SK-N-SH (cell line): ENCODE measurements around the gene S1PR5. TPM values are rescaled to one million over a fixed set of nuclear protein-coding genes. Genes with fewer than 3 reads are reported as not detected.

Experiments used
- CTCF ChIA-PET: fragments of 300-600, 350-600 bp; formaldehyde crosslinking; extraction: SDS; loops from one replicate; lab custom pipeline; 2021; lab: Yijun Ruan, JAX
- POLR2A ChIA-PET: fragments of 350-600 bp; sonication (Branson Sonifier 250); formaldehyde crosslinking; extraction: SDS; loops from one replicate; lab custom pipeline; 2020; ENCODE audit warnings: antibody characterized with exemption, inconsistent platforms; lab: Yijun Ruan, JAX
- DNase-seq: peaks from one replicate; pipeline ENCODE4 v3.0.0; 2012
- H2AFZ ChIP-seq: fragments of 200-600 bp; sonication (generic); 2 replicates; pipeline ENCODE4 v1.8.1; 2016; ENCODE audit warnings: antibody characterized with exemption, mild to moderate bottlenecking, low read depth
- H3F3A ChIP-seq: fragments of 200-600 bp; sonication (generic); replicated peaks from 2 replicates; pipeline ENCODE3; 2016; ENCODE audit warnings: antibody characterized with exemption, mild to moderate bottlenecking; ENCODE audit not compliant: insufficient read depth
- H3K27ac ChIP-seq, 2 experiments: fragments of 200-500 bp in 1 of 2; fragments of 200-600 bp in 1 of 2; sonication (Bioruptor generic) in 1 of 2; sonication (generic), shearing (Covaris generic) in 1 of 2; 2 replicates each; pipeline versions ENCODE4 v1.5.1 to v1.6.1; 2014 to 2016; ENCODE audit warnings: low read depth in 2 of 2, inconsistent platforms in 1 of 2, low read length in 1 of 2, mild to moderate bottlenecking in 1 of 2, mixed read lengths in 1 of 2
- H3K27me3 ChIP-seq: fragments of 200-600 bp; sonication (generic), shearing (Covaris generic); 2 replicates; pipeline ENCODE4 v1.6.1; 2016; ENCODE audit warnings: mixed run types; ENCODE audit not compliant: insufficient read depth
- H3K36me3 ChIP-seq, 2 experiments: fragments of 200-500 bp in 1 of 2; fragments of 200-600 bp in 1 of 2; sonication (Bioruptor generic) in 1 of 2; sonication (generic) in 1 of 2; replicated peaks in 1 of 2; 2 replicates each; pipeline versions ENCODE3 to v1.5.1; 2014 to 2016; ENCODE audit warnings: low read length in 1 of 2, mild to moderate bottlenecking in 1 of 2; ENCODE audit not compliant: insufficient read depth in 2 of 2, control insufficient read depth in 1 of 2
- H3K4me1 ChIP-seq, 2 experiments: fragments of 200-500 bp in 1 of 2; fragments of 200-600 bp in 1 of 2; sonication (Bioruptor generic) in 1 of 2; sonication (generic), shearing (Covaris generic) in 1 of 2; 2 replicates each; pipeline versions ENCODE4 v1.5.1 to v1.6.1; 2014 to 2016; ENCODE audit warnings: low read depth in 1 of 2, low read length in 1 of 2, mixed run types in 1 of 2; ENCODE audit not compliant: insufficient read depth in 2 of 2, control insufficient read depth in 1 of 2
- H3K4me2 ChIP-seq: fragments of 200-600 bp; sonication (generic), shearing (Covaris generic); 2 replicates; pipeline ENCODE4 v1.6.1; 2017; ENCODE audit warnings: mixed run types
- H3K4me3 ChIP-seq, 2 experiments: fragments of 200-500 bp in 1 of 2; fragments of 200-600 bp in 1 of 2; sonication (Bioruptor generic) in 1 of 2; sonication (generic), shearing (Covaris generic) in 1 of 2; 2 replicates each; pipeline versions ENCODE4 v1.5.1 to v1.8.1; 2014 to 2016; ENCODE audit warnings: low read depth in 2 of 2, inconsistent platforms in 1 of 2, low read length in 1 of 2, mild to moderate bottlenecking in 1 of 2, mixed read lengths in 1 of 2, moderate library complexity in 1 of 2
- H3K79me2 ChIP-seq: fragments of 200-600 bp; sonication (generic); 2 replicates; pipeline ENCODE4 v1.8.1; 2017; ENCODE audit warnings: mild to moderate bottlenecking; ENCODE audit not compliant: insufficient read depth
- H3K9ac ChIP-seq: fragments of 200-600 bp; sonication (generic); 2 replicates; pipeline ENCODE4 v1.6.1; 2017; ENCODE audit warnings: mixed run types
- H3K9me2 ChIP-seq: fragments of 200-600 bp; sonication (generic); 2 replicates; pipeline ENCODE4 v1.6.1; 2017; ENCODE audit warnings: mixed run types
- H3K9me3 ChIP-seq: fragments of 200-600 bp; sonication (generic); 2 replicates; pipeline ENCODE4 v1.6.1; 2017; ENCODE audit warnings: mixed run types, mild to moderate bottlenecking, moderate library complexity
- H4K20me1 ChIP-seq: fragments of 200-600 bp; sonication (generic); 2 replicates; pipeline ENCODE4 v1.6.1; 2017; ENCODE audit warnings: mild to moderate bottlenecking, mixed run types; ENCODE audit not compliant: insufficient read depth
- ELF1 ChIP-seq: IDR thresholded peaks from 2 replicates; pipeline ENCODE4 v1.4.0; 2012
- EZH2phosphoT487 ChIP-seq: fragments of 200-600 bp; sonication (generic); IDR thresholded peaks from 2 replicates; pipeline ENCODE4 v1.6.1; 2017; ENCODE audit warnings: low read depth, mixed run types, mild to moderate bottlenecking, antibody characterized with exemption, moderate library complexity, borderline replicate concordance
- FOSL2 ChIP-seq: IDR thresholded peaks from 2 replicates; pipeline ENCODE4 v1.4.0; 2012; ENCODE audit warnings: low read depth, mild to moderate bottlenecking, moderate library complexity, borderline replicate concordance
- FOXJ3 ChIP-seq: sonication (generic); formaldehyde crosslinking; IDR thresholded peaks from 2 replicates; pipeline ENCODE4 v1.5.1; 2020; ENCODE audit warnings: mild to moderate bottlenecking, missing genetic modification reagents
- FOXM1 ChIP-seq: IDR thresholded peaks from 2 replicates; pipeline ENCODE4 v1.4.0; 2012; ENCODE audit warnings: low read depth, mild to moderate bottlenecking
- GATA2 ChIP-seq: sonication (generic); formaldehyde crosslinking; IDR thresholded peaks from 2 replicates; pipeline ENCODE4 v1.5.0; 2020; ENCODE audit warnings: mild to moderate bottlenecking, missing genetic modification reagents
- JUND ChIP-seq: IDR thresholded peaks from 2 replicates; pipeline ENCODE4 v1.4.0; 2012
- MEF2A ChIP-seq: IDR thresholded peaks from 2 replicates; pipeline ENCODE4 v1.4.0; 2012; ENCODE audit warnings: low read depth, borderline replicate concordance
- MXI1 ChIP-seq: IDR thresholded peaks from 2 replicates; pipeline ENCODE4 v1.6.1; 2012; ENCODE audit warnings: mild to moderate bottlenecking, low read depth, low read length, improper control_type of control experiment
- NFIC ChIP-seq: IDR thresholded peaks from 2 replicates; pipeline ENCODE4 v1.4.0; 2012; ENCODE audit warnings: borderline replicate concordance
- POLR2AphosphoS5 ChIP-seq: IDR thresholded peaks from 2 replicates; pipeline ENCODE4 v1.6.1; 2012; ENCODE audit warnings: low read depth, low read length
- RCOR1 ChIP-seq: fragments of 150-350 bp; IDR thresholded peaks from 2 replicates; pipeline ENCODE4 v1.6.1; 2017; ENCODE audit warnings: antibody characterized with exemption, low read length
- RFX5 ChIP-seq: IDR thresholded peaks from 2 replicates; pipeline ENCODE4 v1.6.1; 2012; ENCODE audit warnings: mild to moderate bottlenecking, improper control_type of control experiment, low read length
- RXRA ChIP-seq: IDR thresholded peaks from 2 replicates; pipeline ENCODE4 v1.4.0; 2012; ENCODE audit warnings: low read depth, mild to moderate bottlenecking, borderline replicate concordance
- SMC3 ChIP-seq: IDR thresholded peaks from 2 replicates; pipeline ENCODE4 v1.6.1; 2012; ENCODE audit warnings: low read depth, low read length, improper control_type of control experiment
- TEAD4 ChIP-seq: IDR thresholded peaks from 2 replicates; pipeline ENCODE4 v1.4.0; 2012; ENCODE audit warnings: mild to moderate bottlenecking, borderline replicate concordance; ENCODE audit not compliant: insufficient read depth
- YY1 ChIP-seq: IDR thresholded peaks from 2 replicates; pipeline ENCODE4 v1.4.0; 2012; ENCODE audit warnings: low read depth, mild to moderate bottlenecking
- WGBS: methylation state at CpG from one replicate; pipeline ENCODE4 v1.1.6; 2017; ENCODE audit warnings: low lambda C conversion rate; 5-methylcytosine and 5-hydroxymethylcytosine counted together
- polyA plus RNA-seq, 3 experiments: library from polyadenylated mRNA; depleted of rRNA; stranded (reverse); fragments of >200 nt; gene quantifications; 2 replicates each; pipeline ENCODE4 v1.2.3, GENCODE V29; 2012
- TF ChIP-seq, protein P1 (sequence below): IDR thresholded peaks from 2 replicates; pipeline ENCODE4 v1.6.1; 2012; ENCODE audit warnings: mild to moderate bottlenecking, low read depth, low read length, moderate library complexity
- TF ChIP-seq, protein P2 (sequence below): IDR thresholded peaks from 2 replicates; pipeline ENCODE4 v1.4.0; 2012; ENCODE audit warnings: low read depth
- TF ChIP-seq, protein P3 (sequence below): IDR thresholded peaks from 2 replicates; pipeline ENCODE4 v1.4.0; 2012; ENCODE audit warnings: low read depth, borderline replicate concordance
- TF ChIP-seq, protein P4 (sequence below): fragments of 150-350 bp; IDR thresholded peaks from 2 replicates; pipeline ENCODE4 v1.6.1; 2017; ENCODE audit warnings: antibody characterized with exemption, low read length, low read depth, borderline replicate concordance

S1PR5 gene
- polyA plus RNA-seq, 1 of the 3 experiments (the other 2 are of a cell fraction), result 0.36 TPM

DNA sequence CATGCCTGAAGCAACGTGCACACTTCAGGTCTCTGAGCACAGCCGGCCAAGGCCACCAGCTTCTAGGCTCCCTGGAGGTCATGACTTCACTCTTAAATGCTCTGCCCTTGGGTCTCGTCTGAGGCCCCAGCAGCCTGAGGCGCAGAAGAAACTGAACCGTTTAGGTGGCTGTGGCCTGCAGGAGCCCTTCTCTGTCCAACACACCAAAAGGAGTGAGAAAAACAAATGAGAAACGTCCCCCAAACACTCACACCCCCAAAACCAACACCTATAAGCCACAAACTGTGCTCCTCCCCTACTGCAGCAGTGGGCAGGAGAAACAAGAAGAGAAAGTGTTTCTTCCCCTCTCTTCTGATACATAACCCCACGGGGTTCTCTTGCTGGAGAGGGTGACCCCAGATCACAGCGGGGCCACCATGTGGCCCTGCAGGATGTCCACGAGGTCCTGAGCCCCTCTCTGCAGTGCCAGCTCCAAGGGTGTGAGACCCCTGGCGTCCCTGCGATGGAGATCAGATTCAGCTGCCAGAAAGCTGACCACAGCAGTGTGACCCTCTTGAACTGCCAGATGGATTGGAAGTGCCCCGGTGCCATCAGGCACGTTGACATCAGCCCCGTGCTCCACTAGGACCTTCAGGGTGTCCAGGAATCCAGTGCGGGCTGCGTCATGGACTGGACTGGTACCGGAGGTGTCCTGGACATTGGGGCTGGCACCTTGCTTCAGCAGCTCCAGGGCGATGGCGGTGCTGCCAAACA, 49.6 kb upstream of the S1PR5 start (continued):
- TF ChIP-seq, protein P1, sequence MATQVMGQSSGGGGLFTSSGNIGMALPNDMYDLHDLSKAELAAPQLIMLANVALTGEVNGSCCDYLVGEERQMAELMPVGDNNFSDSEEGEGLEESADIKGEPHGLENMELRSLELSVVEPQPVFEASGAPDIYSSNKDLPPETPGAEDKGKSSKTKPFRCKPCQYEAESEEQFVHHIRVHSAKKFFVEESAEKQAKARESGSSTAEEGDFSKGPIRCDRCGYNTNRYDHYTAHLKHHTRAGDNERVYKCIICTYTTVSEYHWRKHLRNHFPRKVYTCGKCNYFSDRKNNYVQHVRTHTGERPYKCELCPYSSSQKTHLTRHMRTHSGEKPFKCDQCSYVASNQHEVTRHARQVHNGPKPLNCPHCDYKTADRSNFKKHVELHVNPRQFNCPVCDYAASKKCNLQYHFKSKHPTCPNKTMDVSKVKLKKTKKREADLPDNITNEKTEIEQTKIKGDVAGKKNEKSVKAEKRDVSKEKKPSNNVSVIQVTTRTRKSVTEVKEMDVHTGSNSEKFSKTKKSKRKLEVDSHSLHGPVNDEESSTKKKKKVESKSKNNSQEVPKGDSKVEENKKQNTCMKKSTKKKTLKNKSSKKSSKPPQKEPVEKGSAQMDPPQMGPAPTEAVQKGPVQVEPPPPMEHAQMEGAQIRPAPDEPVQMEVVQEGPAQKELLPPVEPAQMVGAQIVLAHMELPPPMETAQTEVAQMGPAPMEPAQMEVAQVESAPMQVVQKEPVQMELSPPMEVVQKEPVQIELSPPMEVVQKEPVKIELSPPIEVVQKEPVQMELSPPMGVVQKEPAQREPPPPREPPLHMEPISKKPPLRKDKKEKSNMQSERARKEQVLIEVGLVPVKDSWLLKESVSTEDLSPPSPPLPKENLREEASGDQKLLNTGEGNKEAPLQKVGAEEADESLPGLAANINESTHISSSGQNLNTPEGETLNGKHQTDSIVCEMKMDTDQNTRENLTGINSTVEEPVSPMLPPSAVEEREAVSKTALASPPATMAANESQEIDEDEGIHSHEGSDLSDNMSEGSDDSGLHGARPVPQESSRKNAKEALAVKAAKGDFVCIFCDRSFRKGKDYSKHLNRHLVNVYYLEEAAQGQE, result no peak
- TF ChIP-seq GATA2 (CRISPR knock-in tag), result no peak
- no peak for TF ChIP-seq TEAD4

DNA sequence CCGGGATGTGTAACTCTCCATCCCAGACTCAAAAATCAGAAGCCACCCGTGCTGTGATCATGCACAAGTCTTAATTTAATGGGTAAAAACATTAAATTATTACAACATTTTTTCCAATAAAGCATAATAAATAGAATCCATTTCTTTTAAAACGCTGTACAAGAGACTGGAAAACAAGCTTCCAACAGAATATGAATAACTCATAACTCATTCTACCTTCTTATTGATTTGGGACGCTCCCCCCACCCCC, 49.1 kb upstream of the S1PR5 start:
- H3K79me2 ChIP-seq, result peaks cover 37% of the 10 kb centered on the region
- ChIA-PET CTCF (interaction anchor here (0.7 to 2.6 kb wide), 7 partner anchors 15 to 133 kb away, joined by 3 to 10 read pairs (median 6); no protein-coding TSS in a partner anchor), POLR2A (interaction anchor here (0.7 to 0.8 kb wide), 2 partner anchors 13 to 23 kb away, joined by 3 read pairs; no protein-coding TSS in a partner anchor)
- peaks cover 13% of the 10 kb centered on the region for H3F3A ChIP-seq
- H3K4me2 ChIP-seq, result peak overlapping the region; percentile 94
- peak overlapping the region; percentile 72 to 77 for H3K4me3 ChIP-seq
- H3K9me2 ChIP-seq, result no peaks in the 10 kb centered on the region
- no peaks in the 10 kb centered on the region for H4K20me1 ChIP-seq
- peak overlapping the region; percentile 56; the same call in 1 of the 2 replicates for H3K9ac ChIP-seq
- H3K36me3 ChIP-seq, result no peaks in the 10 kb centered on the region
- H2AFZ ChIP-seq, result peak overlapping the region; percentile 70; the same call in 1 of the 2 replicates
- peak overlapping the region; percentile 43 to 70; a peak in 3 of 4 replicates for H3K27ac ChIP-seq
- no peak for DNase-seq
- no peaks in the 10 kb centered on the region for H3K27me3 ChIP-seq
- TF ChIP-seq, protein P2, sequence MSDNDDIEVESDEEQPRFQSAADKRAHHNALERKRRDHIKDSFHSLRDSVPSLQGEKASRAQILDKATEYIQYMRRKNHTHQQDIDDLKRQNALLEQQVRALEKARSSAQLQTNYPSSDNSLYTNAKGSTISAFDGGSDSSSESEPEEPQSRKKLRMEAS, result no peak
- TF ChIP-seq MXI1 (no peak), YY1 (no peak), FOXJ3 (CRISPR knock-in tag) (no peak), FOXM1 (no peak), ELF1 (no peak), MEF2A (no peak), NFIC (no peak), JUND (no peak), FOSL2 (no peak), TEAD4 (no peak), RFX5 (no peak), RCOR1 (no peak), RXRA (no peak), EZH2phosphoT487 (no peak), GATA2 (CRISPR knock-in tag) (no peak), POLR2AphosphoS5 (no peak), SMC3 (no peak)
- TF ChIP-seq, protein P3, sequence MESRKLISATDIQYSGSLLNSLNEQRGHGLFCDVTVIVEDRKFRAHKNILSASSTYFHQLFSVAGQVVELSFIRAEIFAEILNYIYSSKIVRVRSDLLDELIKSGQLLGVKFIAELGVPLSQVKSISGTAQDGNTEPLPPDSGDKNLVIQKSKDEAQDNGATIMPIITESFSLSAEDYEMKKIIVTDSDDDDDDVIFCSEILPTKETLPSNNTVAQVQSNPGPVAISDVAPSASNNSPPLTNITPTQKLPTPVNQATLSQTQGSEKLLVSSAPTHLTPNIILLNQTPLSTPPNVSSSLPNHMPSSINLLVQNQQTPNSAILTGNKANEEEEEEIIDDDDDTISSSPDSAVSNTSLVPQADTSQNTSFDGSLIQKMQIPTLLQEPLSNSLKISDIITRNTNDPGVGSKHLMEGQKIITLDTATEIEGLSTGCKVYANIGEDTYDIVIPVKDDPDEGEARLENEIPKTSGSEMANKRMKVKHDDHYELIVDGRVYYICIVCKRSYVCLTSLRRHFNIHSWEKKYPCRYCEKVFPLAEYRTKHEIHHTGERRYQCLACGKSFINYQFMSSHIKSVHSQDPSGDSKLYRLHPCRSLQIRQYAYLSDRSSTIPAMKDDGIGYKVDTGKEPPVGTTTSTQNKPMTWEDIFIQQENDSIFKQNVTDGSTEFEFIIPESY, result no peak
- TF ChIP-seq, protein P4, sequence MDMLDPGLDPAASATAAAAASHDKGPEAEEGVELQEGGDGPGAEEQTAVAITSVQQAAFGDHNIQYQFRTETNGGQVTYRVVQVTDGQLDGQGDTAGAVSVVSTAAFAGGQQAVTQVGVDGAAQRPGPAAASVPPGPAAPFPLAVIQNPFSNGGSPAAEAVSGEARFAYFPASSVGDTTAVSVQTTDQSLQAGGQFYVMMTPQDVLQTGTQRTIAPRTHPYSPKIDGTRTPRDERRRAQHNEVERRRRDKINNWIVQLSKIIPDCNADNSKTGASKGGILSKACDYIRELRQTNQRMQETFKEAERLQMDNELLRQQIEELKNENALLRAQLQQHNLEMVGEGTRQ, result no peak
- no peaks in the 10 kb centered on the region for H3K9me3 ChIP-seq
- WGBS, result 21% methylated on average over 4 of the region's 4 CpGs
- peaks cover 8 to 30% of the 10 kb centered on the region in 2 experiments; a peak in 3 of 4 replicates for H3K4me1 ChIP-seq
